ENCODE measurements around the gene GLRX2. TPM values are rescaled to one million over a fixed set of nuclear protein-coding genes. Genes with fewer than 3 reads are reported as not detected.

The GLRX2 gene
- polyA plus RNA-seq, 1 of the 3 experiments (the other 2 are of a cell fraction) = 12.8 TPM

- TF ChIP-seq, protein P1, sequence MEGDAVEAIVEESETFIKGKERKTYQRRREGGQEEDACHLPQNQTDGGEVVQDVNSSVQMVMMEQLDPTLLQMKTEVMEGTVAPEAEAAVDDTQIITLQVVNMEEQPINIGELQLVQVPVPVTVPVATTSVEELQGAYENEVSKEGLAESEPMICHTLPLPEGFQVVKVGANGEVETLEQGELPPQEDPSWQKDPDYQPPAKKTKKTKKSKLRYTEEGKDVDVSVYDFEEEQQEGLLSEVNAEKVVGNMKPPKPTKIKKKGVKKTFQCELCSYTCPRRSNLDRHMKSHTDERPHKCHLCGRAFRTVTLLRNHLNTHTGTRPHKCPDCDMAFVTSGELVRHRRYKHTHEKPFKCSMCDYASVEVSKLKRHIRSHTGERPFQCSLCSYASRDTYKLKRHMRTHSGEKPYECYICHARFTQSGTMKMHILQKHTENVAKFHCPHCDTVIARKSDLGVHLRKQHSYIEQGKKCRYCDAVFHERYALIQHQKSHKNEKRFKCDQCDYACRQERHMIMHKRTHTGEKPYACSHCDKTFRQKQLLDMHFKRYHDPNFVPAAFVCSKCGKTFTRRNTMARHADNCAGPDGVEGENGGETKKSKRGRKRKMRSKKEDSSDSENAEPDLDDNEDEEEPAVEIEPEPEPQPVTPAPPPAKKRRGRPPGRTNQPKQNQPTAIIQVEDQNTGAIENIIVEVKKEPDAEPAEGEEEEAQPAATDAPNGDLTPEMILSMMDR (IDR thresholded peaks at IDR 0.05) = no peak
- no peak for TF ChIP-seq RXRA (IDR thresholded peaks at IDR 0.05; ENCODE audit: borderline replicate concordance, low read depth)
Observed at GRCh38 chr1:193110864-193111263, 5.7 kb upstream of the GLRX2 start (continued).

DNA sequence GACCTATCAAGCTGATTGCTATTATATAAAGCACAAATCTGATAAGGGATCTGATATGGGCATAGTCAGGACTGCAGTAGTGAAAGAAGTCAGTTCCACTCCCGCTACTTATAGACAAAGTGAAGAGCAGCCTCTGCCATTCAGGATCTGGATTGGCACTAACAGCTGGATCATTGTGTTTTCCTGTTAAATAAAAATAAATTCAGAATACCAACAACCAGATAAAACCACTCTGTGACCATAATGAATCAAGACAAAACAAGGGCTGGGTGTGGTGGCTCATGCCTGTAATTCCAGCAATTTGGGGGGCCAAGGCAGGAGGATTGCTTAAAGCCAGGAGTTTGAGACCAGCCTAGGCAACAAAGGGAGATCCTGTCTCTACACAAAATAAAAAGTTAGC, 5.0 kb upstream of the GLRX2 start:
- Histone ChIP-seq H3K4me3 (ENCODE audit: low read depth in 2 of 2, low read length in 1 of 2) (no peak overlapping the region), H3K36me3 (replicated peaks in 1 of 2; ENCODE audit: control insufficient read depth in 1 of 2, insufficient read depth in 2 of 2, low read length in 1 of 2) (no peaks in the 10 kb centered on the region), H3K9ac (no peak overlapping the region), H3K4me2 (no peak overlapping the region), H3K27me3 (ENCODE audit: insufficient read depth) (no peaks in the 10 kb centered on the region), H3F3A (replicated peaks; ENCODE audit: insufficient read depth) (peaks cover 13% of the 10 kb centered on the region), H3K4me1 (ENCODE audit: control insufficient read depth in 1 of 2, insufficient read depth in 2 of 2, low read depth in 1 of 2, low read length in 1 of 2) (peaks cover 2 to 15% of the 10 kb centered on the region in 2 experiments; a peak in 2 of 4 replicates), H3K79me2 (ENCODE audit: insufficient read depth) (no peaks in the 10 kb centered on the region), H4K20me1 (ENCODE audit: insufficient read depth) (no peaks in the 10 kb centered on the region), H3K9me2 (no peaks in the 10 kb centered on the region), H3K9me3 (no peaks in the 10 kb centered on the region), H2AFZ (ENCODE audit: low read depth) (0 out of 2 replicates have a peak overlapping the region, but pooled peaks have one; percentile 88), H3K27ac (ENCODE audit: low read depth in 2 of 2, low read length in 1 of 2) (no peak overlapping the region)
- CTCF ChIA-PET = interaction anchor here (5.8 kb wide), 1 partner anchor 11 kb away, joined by 35 read pairs; the partner anchor contains the start of gene CDC73
- DNase-seq = no peak
- WGBS (ENCODE audit: low lambda C conversion rate) = 100% methylated on average over 1 of the region's 1 CpG
- TF ChIP-seq FOXM1 (IDR thresholded peaks at IDR 0.05; ENCODE audit: low read depth) = no peak
- POLR2A ChIA-PET = no interaction called here

DNA sequence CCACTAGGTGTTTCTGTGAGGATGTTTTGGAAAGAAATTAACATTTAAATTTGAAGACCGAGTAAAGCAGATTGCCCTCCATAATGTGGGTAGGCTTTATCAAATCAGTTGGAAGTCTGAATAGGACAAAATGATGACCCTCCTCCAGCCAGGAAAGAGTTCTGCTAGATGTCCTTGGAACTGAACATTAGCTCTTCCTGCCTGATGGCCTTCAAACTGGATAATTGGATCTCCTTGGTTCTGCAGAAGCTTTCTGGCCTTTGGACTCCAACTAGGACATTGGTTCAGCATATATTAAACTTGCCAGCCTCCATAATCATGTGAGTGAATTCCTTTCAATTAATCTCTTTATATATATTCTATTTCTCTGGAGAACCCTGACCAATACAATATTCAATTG, 4.4 kb upstream of the GLRX2 start:
- Histone ChIP-seq H3F3A (replicated peaks; ENCODE audit: insufficient read depth) (peaks cover 17% of the 10 kb centered on the region), H3K9me2 (no peaks in the 10 kb centered on the region), H3K36me3 (replicated peaks in 1 of 2; ENCODE audit: control insufficient read depth in 1 of 2, insufficient read depth in 2 of 2, low read length in 1 of 2) (no peaks in the 10 kb centered on the region), H2AFZ (ENCODE audit: low read depth) (no peak overlapping the region), H3K27ac (ENCODE audit: low read depth in 2 of 2, low read length in 1 of 2) (no peak overlapping the region), H3K4me2 (no peak overlapping the region), H3K9ac (no peak overlapping the region), H3K79me2 (ENCODE audit: insufficient read depth) (no peaks in the 10 kb centered on the region), H3K4me1 (ENCODE audit: control insufficient read depth in 1 of 2, insufficient read depth in 2 of 2, low read depth in 1 of 2, low read length in 1 of 2) (peaks cover 2 to 15% of the 10 kb centered on the region in 2 experiments; a peak in 2 of 4 replicates), H3K9me3 (no peaks in the 10 kb centered on the region), H4K20me1 (ENCODE audit: insufficient read depth) (no peaks in the 10 kb centered on the region), H3K4me3 (ENCODE audit: low read depth in 2 of 2, low read length in 1 of 2) (no peak overlapping the region), H3K27me3 (ENCODE audit: insufficient read depth) (no peaks in the 10 kb centered on the region)
- 100% methylated on average over 1 of the region's 1 CpG for WGBS (ENCODE audit: low lambda C conversion rate)
- POLR2A ChIA-PET = no interaction called here
- CTCF ChIA-PET = interaction anchor here (5.8 kb wide), 1 partner anchor 12 kb away, joined by 35 read pairs; the partner anchor contains the start of gene CDC73
- no peak for DNase-seq
- no peak for TF ChIP-seq NFIC (IDR thresholded peaks at IDR 0.05; ENCODE audit: borderline replicate concordance)
- TF ChIP-seq, protein P2, sequence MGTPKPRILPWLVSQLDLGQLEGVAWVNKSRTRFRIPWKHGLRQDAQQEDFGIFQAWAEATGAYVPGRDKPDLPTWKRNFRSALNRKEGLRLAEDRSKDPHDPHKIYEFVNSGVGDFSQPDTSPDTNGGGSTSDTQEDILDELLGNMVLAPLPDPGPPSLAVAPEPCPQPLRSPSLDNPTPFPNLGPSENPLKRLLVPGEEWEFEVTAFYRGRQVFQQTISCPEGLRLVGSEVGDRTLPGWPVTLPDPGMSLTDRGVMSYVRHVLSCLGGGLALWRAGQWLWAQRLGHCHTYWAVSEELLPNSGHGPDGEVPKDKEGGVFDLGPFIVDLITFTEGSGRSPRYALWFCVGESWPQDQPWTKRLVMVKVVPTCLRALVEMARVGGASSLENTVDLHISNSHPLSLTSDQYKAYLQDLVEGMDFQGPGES (IDR thresholded peaks at IDR 0.05; ENCODE audit: low read depth, low read length) = no peak
- no peak for TF ChIP-seq MEF2A (IDR thresholded peaks at IDR 0.05; ENCODE audit: borderline replicate concordance, low read depth)
- no peak for TF ChIP-seq FOXM1 (IDR thresholded peaks at IDR 0.05; ENCODE audit: low read depth)
- TF ChIP-seq, protein P3, sequence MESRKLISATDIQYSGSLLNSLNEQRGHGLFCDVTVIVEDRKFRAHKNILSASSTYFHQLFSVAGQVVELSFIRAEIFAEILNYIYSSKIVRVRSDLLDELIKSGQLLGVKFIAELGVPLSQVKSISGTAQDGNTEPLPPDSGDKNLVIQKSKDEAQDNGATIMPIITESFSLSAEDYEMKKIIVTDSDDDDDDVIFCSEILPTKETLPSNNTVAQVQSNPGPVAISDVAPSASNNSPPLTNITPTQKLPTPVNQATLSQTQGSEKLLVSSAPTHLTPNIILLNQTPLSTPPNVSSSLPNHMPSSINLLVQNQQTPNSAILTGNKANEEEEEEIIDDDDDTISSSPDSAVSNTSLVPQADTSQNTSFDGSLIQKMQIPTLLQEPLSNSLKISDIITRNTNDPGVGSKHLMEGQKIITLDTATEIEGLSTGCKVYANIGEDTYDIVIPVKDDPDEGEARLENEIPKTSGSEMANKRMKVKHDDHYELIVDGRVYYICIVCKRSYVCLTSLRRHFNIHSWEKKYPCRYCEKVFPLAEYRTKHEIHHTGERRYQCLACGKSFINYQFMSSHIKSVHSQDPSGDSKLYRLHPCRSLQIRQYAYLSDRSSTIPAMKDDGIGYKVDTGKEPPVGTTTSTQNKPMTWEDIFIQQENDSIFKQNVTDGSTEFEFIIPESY (IDR thresholded peaks at IDR 0.05; ENCODE audit: borderline replicate concordance, low read depth) = no peak
- no peak for TF ChIP-seq FOSL2 (IDR thresholded peaks at IDR 0.05; ENCODE audit: borderline replicate concordance, low read depth)
- no peak for TF ChIP-seq MAX (IDR thresholded peaks at IDR 0.05; ENCODE audit: low read depth)
- TF ChIP-seq, protein P1 (IDR thresholded peaks at IDR 0.05) = no peak
- no peak for TF ChIP-seq SIN3A (IDR thresholded peaks at IDR 0.05; ENCODE audit: borderline replicate concordance, low read depth, low read length)
- TF ChIP-seq REST (IDR thresholded peaks at IDR 0.05; ENCODE audit: low read depth, low read length) = no peak
- TF ChIP-seq GATA2 (CRISPR knock-in tag; IDR thresholded peaks at IDR 0.05) = no peak
- TF ChIP-seq MXI1 (IDR thresholded peaks at IDR 0.05; ENCODE audit: low read depth, low read length) = no peak
